HEK293T (cell line): Measurements from ENCODE around the gene NELFE.
"Not testable (repeated sequence)": the region's sequence is repeated elsewhere in the genome, so short reads cannot be mapped to it uniquely, and the experiment has no call there.

Experiments
- ARNT ChIP-seq: fragments of 450-650 bp; IDR thresholded peaks from 2 replicates; pipeline ENCODE4 v1.6.1; 2017; ENCODE audit warnings: mild to moderate bottlenecking
- ELF4 ChIP-seq: fragments of 450-650 bp; IDR thresholded peaks from 2 replicates; pipeline ENCODE4 v1.6.1; 2017; ENCODE audit warnings: antibody characterized with exemption
- FOXK2 ChIP-seq: fragments of 450-650 bp; IDR thresholded peaks from 2 replicates; pipeline ENCODE4 v1.6.1; 2016; ENCODE audit warnings: mild to moderate bottlenecking
- FOXM1 ChIP-seq: fragments of 450-650 bp; IDR thresholded peaks from 2 replicates; pipeline ENCODE4 v1.6.1; 2017; ENCODE audit warnings: mild to moderate bottlenecking, borderline replicate concordance
- SP1 ChIP-seq: fragments of 450-650 bp; IDR thresholded peaks from 2 replicates; pipeline ENCODE4 v1.6.1; 2017
- SUZ12 ChIP-seq: fragments of 450-650 bp; IDR thresholded peaks from 2 replicates; pipeline ENCODE4 v1.6.1; 2016; ENCODE audit warnings: mild to moderate bottlenecking
- TF ChIP-seq, protein P1 (sequence below): fragments of 450-650 bp; IDR thresholded peaks from 2 replicates; pipeline ENCODE4 v1.6.1; 2016

GRCh38 chr6:31996385-31996784, 37.6 kb upstream of the NELFE start:
- TF ChIP-seq SUZ12, FOXK2, SP1, FOXM1, ELF4, ARNT: not testable (repeated sequence)
- TF ChIP-seq, protein P1, sequence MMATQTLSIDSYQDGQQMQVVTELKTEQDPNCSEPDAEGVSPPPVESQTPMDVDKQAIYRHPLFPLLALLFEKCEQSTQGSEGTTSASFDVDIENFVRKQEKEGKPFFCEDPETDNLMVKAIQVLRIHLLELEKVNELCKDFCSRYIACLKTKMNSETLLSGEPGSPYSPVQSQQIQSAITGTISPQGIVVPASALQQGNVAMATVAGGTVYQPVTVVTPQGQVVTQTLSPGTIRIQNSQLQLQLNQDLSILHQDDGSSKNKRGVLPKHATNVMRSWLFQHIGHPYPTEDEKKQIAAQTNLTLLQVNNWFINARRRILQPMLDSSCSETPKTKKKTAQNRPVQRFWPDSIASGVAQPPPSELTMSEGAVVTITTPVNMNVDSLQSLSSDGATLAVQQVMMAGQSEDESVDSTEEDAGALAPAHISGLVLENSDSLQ: not testable (repeated sequence)
